GM18867 (cell line): ENCODE measurements around the gene POMGNT2.
"Not testable (repeated sequence)": the region's sequence is repeated elsewhere in the genome, so short reads cannot be mapped to it uniquely, and the experiment has no call there.

ENCODE experiments used
- ATAC-seq: cut with Tn5 transposase; IDR thresholded peaks from one replicate; pipeline ENCODE4 v1.9.1; 2021; ENCODE audit warnings: mild to moderate bottlenecking, moderate library complexity; ENCODE audit not compliant: unreplicated experiment

POMGNT2 gene

GRCh38 chr3:43077261-43077660 is 28.6 kb downstream of the POMGNT2 start:
- ATAC-seq, result no peak

- no peak for ATAC-seq
Measured at GRCh38 chr3:43076857-43077256, 29.0 kb downstream of the POMGNT2 start.

DNA sequence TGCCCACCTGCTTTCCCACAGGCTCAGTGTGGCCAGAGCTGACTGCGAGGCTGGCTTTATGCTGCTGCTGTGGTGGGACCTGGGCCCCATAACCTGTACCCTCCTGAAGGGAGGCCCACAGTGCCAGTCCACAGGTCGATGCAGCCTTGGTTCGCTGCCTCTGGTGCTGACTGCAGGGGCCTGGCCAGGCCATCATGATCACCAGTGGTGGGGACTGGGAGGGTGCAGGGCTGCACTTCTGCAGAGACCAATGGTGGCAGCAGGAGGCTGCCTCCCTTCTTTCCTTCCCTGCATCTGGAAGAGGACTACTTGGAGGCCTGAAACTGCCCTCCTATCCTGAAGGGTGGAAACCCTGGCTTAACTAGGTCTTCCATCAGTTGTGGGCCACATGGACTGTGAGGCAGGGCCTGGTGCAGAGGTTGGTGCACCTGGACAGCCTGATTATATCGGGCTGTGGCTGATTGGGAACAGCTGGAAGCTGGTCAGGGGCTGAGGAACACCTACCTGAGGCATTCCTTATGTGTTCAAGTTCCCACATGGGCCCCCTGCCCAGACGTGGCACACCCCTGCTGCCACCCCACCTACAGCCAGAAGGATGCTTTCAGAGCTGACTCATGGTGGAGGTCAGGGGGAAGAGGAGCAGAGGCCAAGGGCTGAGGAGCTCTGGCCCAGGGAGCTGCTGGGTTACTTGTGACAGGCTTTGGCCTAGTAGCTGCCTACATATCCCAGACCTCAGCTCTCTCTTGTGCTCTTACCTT is 29.8 kb downstream of the POMGNT2 start:
- no peak for ATAC-seq

- no peak for ATAC-seq
Measured at GRCh38 chr3:43074901-43075689, 30.8 kb downstream of the POMGNT2 start.

DNA sequence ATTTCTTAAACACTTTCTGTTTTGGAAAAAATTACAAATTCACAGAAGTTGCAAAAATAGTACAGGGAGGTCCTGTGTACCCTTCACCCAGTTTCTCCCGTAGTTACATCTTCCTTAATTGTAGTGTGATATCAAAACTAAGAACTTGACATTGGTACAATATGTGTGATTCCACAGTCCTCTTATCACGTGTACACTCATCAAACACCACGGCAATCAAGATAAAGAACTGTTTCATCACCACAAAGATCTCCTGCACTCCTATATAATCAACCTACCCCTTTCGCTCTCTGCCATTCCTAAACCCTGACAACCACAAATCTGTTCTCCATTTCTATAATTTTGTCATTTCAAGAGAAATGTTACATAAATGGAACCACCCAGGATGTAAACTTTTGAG is 31.4 kb downstream of the POMGNT2 start:
- no peak for ATAC-seq

DNA sequence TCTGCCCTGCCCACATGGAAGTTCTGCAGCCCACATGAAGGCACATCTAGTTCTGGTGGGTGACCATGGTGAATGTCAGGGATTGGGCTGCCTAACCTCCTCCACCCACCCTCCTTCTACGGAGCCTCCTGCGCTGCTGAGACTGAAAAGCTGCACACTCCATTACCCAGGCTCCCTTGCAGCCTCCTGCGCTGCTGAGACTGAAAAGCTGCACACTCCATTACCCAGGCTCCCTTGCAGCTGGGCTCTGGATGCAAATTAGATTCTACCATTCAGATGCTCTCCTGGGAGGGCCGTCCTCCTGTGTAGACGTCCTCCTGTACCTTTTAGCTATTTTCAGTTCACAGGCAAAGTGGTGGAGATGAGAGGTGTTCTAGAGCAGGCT is 32.1 kb downstream of the POMGNT2 start:
- no peak for ATAC-seq

- no peak for ATAC-seq
Measured at GRCh38 chr3:43073116-43073835, 32.6 kb downstream of the POMGNT2 start.

- ATAC-seq, result no peak
Measured at GRCh38 chr3:43072361-43072760, 33.5 kb downstream of the POMGNT2 start.

DNA sequence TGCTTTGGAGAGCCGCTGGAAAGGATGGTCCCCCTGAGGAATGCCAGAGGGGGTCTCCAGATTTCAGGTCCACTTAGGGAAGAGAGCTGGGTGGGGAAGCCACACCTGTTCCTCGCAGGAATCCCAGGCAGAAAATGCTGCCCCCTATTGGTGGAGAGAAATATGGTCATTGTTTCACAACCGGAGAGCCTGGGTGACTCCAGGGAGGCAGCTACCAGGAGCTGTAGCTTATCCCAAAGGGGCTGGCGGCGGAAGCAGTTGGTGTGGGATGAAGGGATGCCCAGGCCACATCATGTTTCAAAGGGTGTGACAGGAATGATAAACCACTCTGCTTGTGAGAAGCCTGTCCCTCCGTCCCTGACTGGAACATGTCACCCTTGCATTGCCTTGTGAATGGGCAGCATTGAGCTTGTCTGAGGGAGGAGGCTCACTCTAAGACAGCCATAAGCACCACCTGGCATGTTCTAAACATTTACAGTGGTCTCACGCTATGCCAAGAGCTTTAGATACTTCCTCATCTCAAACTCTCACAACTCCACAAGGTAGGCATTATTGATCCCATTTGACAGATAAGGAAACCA is 34.5 kb downstream of the POMGNT2 start:
- ATAC-seq, result no peak

GRCh38 chr3:43070670-43071069 is 35.2 kb downstream of the POMGNT2 start:
- not testable (repeated sequence) for ATAC-seq

- no peak for ATAC-seq
Measured at GRCh38 chr3:43063114-43063513, 42.8 kb downstream of the POMGNT2 start.

DNA sequence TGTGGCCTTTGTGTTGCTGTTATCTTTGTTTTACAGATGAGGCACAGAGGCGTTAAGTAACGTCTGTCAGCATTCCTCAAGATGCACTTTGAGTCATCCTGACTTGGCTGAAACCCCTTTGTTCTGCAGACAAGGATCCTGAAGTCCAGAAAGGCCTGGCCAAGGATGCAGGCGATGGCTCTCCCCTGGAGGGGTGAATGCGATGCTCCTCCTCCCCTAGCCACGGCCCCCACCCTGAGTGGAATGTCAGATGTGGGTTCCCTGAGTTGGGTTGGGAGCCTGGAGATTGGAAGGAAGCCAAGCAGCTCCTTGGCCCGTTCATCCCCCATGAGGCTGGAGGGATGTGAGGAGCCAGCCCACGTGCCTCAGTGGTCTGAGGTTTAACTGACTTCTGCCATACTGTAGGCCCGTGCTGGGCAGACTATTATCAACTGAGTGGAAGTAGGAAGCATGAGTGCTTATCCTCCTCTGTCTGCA is 43.3 kb downstream of the POMGNT2 start:
- ATAC-seq, result no peak

GRCh38 chr3:43062040-43062563 is 43.8 kb downstream of the POMGNT2 start:
- no peak for ATAC-seq

GRCh38 chr3:43061101-43061895 is 44.6 kb downstream of the POMGNT2 start:
- ATAC-seq, result no peak

- ATAC-seq, result no peak
Measured at GRCh38 chr3:43059456-43059855, 46.4 kb downstream of the POMGNT2 start.

DNA sequence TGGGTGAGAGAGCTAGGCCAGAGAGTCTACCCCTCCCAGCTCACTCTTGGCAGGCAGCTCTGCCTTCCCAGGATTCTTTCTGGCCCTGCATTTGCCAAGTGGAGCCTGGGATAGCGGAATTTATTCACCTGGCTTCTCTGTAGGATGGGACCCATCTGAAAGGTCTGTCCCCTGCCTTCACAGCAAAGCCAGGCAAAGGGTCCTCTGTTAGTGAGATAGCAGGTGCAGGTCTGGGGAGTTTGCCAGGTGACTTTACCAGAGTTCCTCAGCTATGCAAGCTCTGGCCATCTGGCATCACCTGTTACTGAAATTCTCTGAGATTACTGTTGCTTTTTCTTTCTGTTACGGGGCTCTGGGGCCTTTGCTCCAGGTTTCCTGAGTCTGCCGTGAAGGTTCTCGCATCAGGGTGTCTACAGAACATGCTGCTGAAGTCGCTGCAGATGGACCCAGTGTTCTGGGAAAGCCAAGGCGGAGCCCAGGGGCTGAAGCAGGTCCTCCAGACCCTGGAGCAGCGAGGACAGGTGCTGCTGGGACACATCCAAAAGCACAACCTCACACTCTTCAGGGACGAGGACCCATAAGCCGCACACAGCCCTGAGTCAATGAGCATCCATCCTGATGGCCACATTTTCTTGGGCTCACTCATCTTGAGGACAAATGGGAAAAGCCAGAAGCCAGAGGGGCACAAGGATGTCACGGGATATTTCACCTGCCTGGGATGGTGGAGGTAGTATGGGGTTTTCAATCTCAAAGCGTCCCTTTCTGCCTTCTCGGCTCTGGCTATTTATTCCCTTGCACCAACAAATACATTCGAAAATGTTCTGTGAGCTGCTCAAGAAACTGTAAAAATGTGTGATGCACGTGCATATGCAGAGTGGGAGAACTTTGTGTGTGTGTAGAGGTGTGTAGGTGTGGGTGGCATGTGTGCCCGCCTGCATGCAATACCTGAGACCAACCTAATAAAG is 49.8 kb downstream of the POMGNT2 start:
- no peak for ATAC-seq

- ATAC-seq, result no peak
Measured at GRCh38 chr3:43055393-43055792, 50.5 kb downstream of the POMGNT2 start.

- no peak for ATAC-seq
Measured at GRCh38 chr3:43054754-43055153, 51.1 kb downstream of the POMGNT2 start.

GRCh38 chr3:43053291-43053690 is 52.6 kb downstream of the POMGNT2 start:
- ATAC-seq, result no peak
